ENCODE data around the gene TINAGL1. TPM values are rescaled to one million over a fixed set of nuclear protein-coding genes. Genes with fewer than 3 reads are reported as not detected.

Gene TINAGL1
- total RNA-seq, 1 experiment from 2014 or later: 57.9 TPM

- Histone ChIP-seq H3K79me2 (ENCODE audit: insufficient read depth, low read length) (no peaks in the 10 kb centered on the region), H3K4me1 (ENCODE audit: control insufficient read depth in 1 of 2, insufficient read depth in 2 of 2, low read length in 2 of 2) (no peaks in the 10 kb centered on the region), H3K4me2 (ENCODE audit: low read length) (no peak overlapping the region), H3K9me3 (ENCODE audit: control insufficient read depth in 1 of 2, insufficient read depth in 1 of 2, low read depth in 1 of 2, low read length in 2 of 2) (no peaks in the 10 kb centered on the region), H2AFZ (ENCODE audit: low read depth, low read length, poor library complexity, severe bottlenecking) (no peak overlapping the region), H3K9ac (ENCODE audit: low read length) (no peak overlapping the region), H3K27me3 (ENCODE audit: insufficient read depth, low read length) (no peaks in the 10 kb centered on the region), H3K4me3 (replicated peaks in 1 of 2; ENCODE audit: low read depth in 1 of 2, low read length in 2 of 2) (no peak overlapping the region), H3K27ac (ENCODE audit: low read depth, low read length) (no peak overlapping the region), H3K9me2 (ENCODE audit: insufficient read depth) (no peaks in the 10 kb centered on the region), H4K20me1 (ENCODE audit: insufficient read depth) (no peaks in the 10 kb centered on the region), H3K36me3 (ENCODE audit: control insufficient read depth in 1 of 2, insufficient read depth in 2 of 2, low read length in 2 of 2) (no peaks in the 10 kb centered on the region)
- ATAC-seq (no peak), DNase-seq (ENCODE audit: low read depth, low spot score) (no peak)
- no TSS peak for BruUV-seq (replicated peaks)
- intact Hi-C loops (cut with micrococcal nuclease): no loop called here
- POLR2A ChIA-PET: no interaction called here
- CTCF ChIA-PET: no interaction called here
- RAD21 ChIA-PET (ENCODE audit: low non-redundant PET in 1 of 2, low total read pairs in 2 of 2, uncharacterized antibody in 2 of 2, unreplicated experiment in 2 of 2): no interaction called here
- no peak for TF ChIP-seq ELF1 (IDR thresholded peaks at IDR 0.05; ENCODE audit: borderline replicate concordance, low read depth)
- no peak for TF ChIP-seq TCF7L2 (IDR thresholded peaks at IDR 0.05; ENCODE audit: borderline replicate concordance, extremely low read depth, insufficient read depth, insufficient read length)
- no peak for TF ChIP-seq CTCF (IDR thresholded peaks at IDR 0.05 in 2 of 3, conservative IDR thresholded peaks at IDR 0.05 in 1 of 3; ENCODE audit: borderline replicate concordance in 1 of 3, insufficient read depth in 1 of 3, low read depth in 2 of 3, low read length in 2 of 3)
- no peak for TF ChIP-seq YY1 (IDR thresholded peaks at IDR 0.05; ENCODE audit: extremely low read depth, insufficient replicate concordance, low read depth, low read length)
- no peak for TF ChIP-seq ZBTB33 (IDR thresholded peaks at IDR 0.05; ENCODE audit: extremely low read depth, insufficient replicate concordance, low read length)
- TF ChIP-seq EGR1 (IDR thresholded peaks at IDR 0.05; ENCODE audit: low read depth): no peak
- TF ChIP-seq MAX (IDR thresholded peaks at IDR 0.05): no peak
- no peak for TF ChIP-seq ATF3 (IDR thresholded peaks at IDR 0.05)
- no peak for TF ChIP-seq JUND (IDR thresholded peaks at IDR 0.05)
- TF ChIP-seq SRF (IDR thresholded peaks at IDR 0.05; ENCODE audit: low read depth): no peak
- no peak for TF ChIP-seq EZH2phosphoT487 (IDR thresholded peaks at IDR 0.05; ENCODE audit: borderline replicate concordance)
These were observed 25.8 kb downstream of the TINAGL1 start for GRCh38 chr1:31602081-31602480.
